H9 (cell line): ENCODE data around the gene ISM2. TPM values are rescaled to one million over a fixed set of nuclear protein-coding genes. Genes with fewer than 3 reads are reported as not detected.

Source experiments
- DNase-seq: peaks from one replicate; pipeline ENCODE4 v3.0.0-alpha.2; 2017
- H2AFZ ChIP-seq: one replicate; pipeline ENCODE4 v1.6.1; 2013; ENCODE audit warnings: mild to moderate bottlenecking, low read length, control low read depth, moderate library complexity
- H2AK5ac ChIP-seq: 2 replicates; pipeline ENCODE4 v1.6.1; 2013; ENCODE audit warnings: low read length, control low read depth, mixed read lengths; ENCODE audit not compliant: insufficient read length
- H2BK120ac ChIP-seq: one replicate; pipeline ENCODE4 v1.6.1; 2013; ENCODE audit warnings: low read depth, mild to moderate bottlenecking, low read length, control low read depth, inconsistent platforms; ENCODE audit not compliant: poor library complexity, severe bottlenecking
- H2BK12ac ChIP-seq: 2 replicates; pipeline ENCODE4 v1.6.1; 2013; ENCODE audit warnings: low read length, control low read depth, mixed read lengths, low read depth; ENCODE audit not compliant: insufficient read length
- H2BK15ac ChIP-seq: 2 replicates; pipeline ENCODE4 v1.6.1; 2013; ENCODE audit warnings: low read depth, low read length, control low read depth
- H2BK20ac ChIP-seq: one replicate; pipeline ENCODE4 v1.6.1; 2013; ENCODE audit warnings: low read depth, mild to moderate bottlenecking, low read length, control low read depth, inconsistent platforms; ENCODE audit not compliant: poor library complexity, severe bottlenecking
- H2BK5ac ChIP-seq: 2 replicates; pipeline ENCODE4 v1.6.1; 2013; ENCODE audit warnings: low read length, control low read depth, mixed read lengths; ENCODE audit not compliant: insufficient read length
- H3K14ac ChIP-seq: 2 replicates; pipeline ENCODE4 v1.6.1; 2013; ENCODE audit warnings: low read length, control low read depth; ENCODE audit not compliant: insufficient read depth
- H3K18ac ChIP-seq: 2 replicates; pipeline ENCODE4 v1.6.1; 2013; ENCODE audit warnings: low read depth, mild to moderate bottlenecking, mixed read lengths, low read length, control low read depth; ENCODE audit not compliant: insufficient read length
- H3K23ac ChIP-seq: 2 replicates; pipeline ENCODE4 v1.6.1; 2013; ENCODE audit warnings: low read length, control low read depth, mixed read lengths, low read depth; ENCODE audit not compliant: insufficient read length
- H3K23me2 ChIP-seq: 2 replicates; pipeline ENCODE4 v1.6.1; 2013; ENCODE audit warnings: low read depth, mild to moderate bottlenecking, mixed read lengths, low read length, control low read depth; ENCODE audit not compliant: insufficient read length, poor library complexity, severe bottlenecking
- H3K27ac ChIP-seq: 2 replicates; pipeline ENCODE4 v1.5.1; 2013; ENCODE audit warnings: low read length, control low read depth, mixed read lengths, low read depth; ENCODE audit not compliant: insufficient read length
- H3K27me3 ChIP-seq: 2 replicates; pipeline ENCODE4 v1.6.1; 2013; ENCODE audit warnings: low read length, control low read depth, inconsistent platforms; ENCODE audit not compliant: insufficient read depth
- H3K4ac ChIP-seq: 2 replicates; pipeline ENCODE4 v1.6.1; 2013; ENCODE audit warnings: low read depth, mild to moderate bottlenecking, control low read depth, inconsistent platforms, low read length, moderate library complexity
- H3K4me1 ChIP-seq: 2 replicates; pipeline ENCODE4 v1.6.1; 2013; ENCODE audit warnings: low read length, control low read depth, inconsistent platforms; ENCODE audit not compliant: insufficient read depth
- H3K4me2 ChIP-seq: 2 replicates; pipeline ENCODE4 v1.6.1; 2013; ENCODE audit warnings: low read length, control low read depth, mixed read lengths; ENCODE audit not compliant: insufficient read length, insufficient read depth
- H3K56ac ChIP-seq: 2 replicates; pipeline ENCODE4 v1.6.1; 2013; ENCODE audit warnings: low read depth, mild to moderate bottlenecking, mixed read lengths, low read length, control low read depth; ENCODE audit not compliant: insufficient read length
- H3K79me1 ChIP-seq: 2 replicates; pipeline ENCODE4 v1.6.1; 2013; ENCODE audit warnings: low read depth, mild to moderate bottlenecking, moderate library complexity, low read length, control low read depth, inconsistent platforms; ENCODE audit not compliant: insufficient read depth, poor library complexity, severe bottlenecking
- H3K79me2 ChIP-seq: 2 replicates; pipeline ENCODE4 v1.6.1; 2013; ENCODE audit warnings: low read length, control low read depth, inconsistent platforms; ENCODE audit not compliant: insufficient read depth
- H3K9ac ChIP-seq: 2 replicates; pipeline ENCODE4 v1.6.1; 2013; ENCODE audit warnings: low read length, control low read depth, mixed read lengths; ENCODE audit not compliant: insufficient read length; ENCODE audit errors: extremely low read depth
- H3K9me3 ChIP-seq: one replicate; pipeline ENCODE4 v1.6.1; 2013; ENCODE audit warnings: low read depth, low read length, inconsistent platforms; ENCODE audit not compliant: control insufficient read depth
- H3T11ph ChIP-seq: one replicate; pipeline ENCODE4 v1.6.1; 2013; ENCODE audit warnings: mild to moderate bottlenecking, low read length, control low read depth, inconsistent platforms
- H4K20me1 ChIP-seq: one replicate; pipeline ENCODE4 v1.6.1; 2013; ENCODE audit not compliant: control insufficient read depth, insufficient read length, insufficient read depth
- H4K5ac ChIP-seq: 2 replicates; pipeline ENCODE4 v1.6.1; 2013; ENCODE audit warnings: low read depth, mild to moderate bottlenecking, mixed read lengths, low read length, control low read depth; ENCODE audit not compliant: insufficient read length
- H4K8ac ChIP-seq: replicated peaks from 2 replicates; pipeline ENCODE4 v1.6.1; 2013; ENCODE audit warnings: low read length, control low read depth, mixed read lengths, low read depth; ENCODE audit not compliant: insufficient read length
- H4K91ac ChIP-seq: 2 replicates; pipeline ENCODE4 v1.6.1; 2013; ENCODE audit warnings: low read depth, mild to moderate bottlenecking, moderate library complexity, mixed read lengths, low read length, control low read depth; ENCODE audit not compliant: insufficient read length
- H3K27ac Mint-ChIP-seq, 3 experiments: 2 replicates in 2 of 3; 3 replicates in 1 of 3; pipeline ENCODE4 v1.8.0; 2020 to 2021; ENCODE audit warnings: mixed read lengths in 3 of 3, mild to moderate bottlenecking in 1 of 3, moderate library complexity in 1 of 3
- H3K27me3 Mint-ChIP-seq: 2 replicates; pipeline ENCODE4 v1.8.0; 2021; ENCODE audit warnings: low read depth, mild to moderate bottlenecking, moderate library complexity, mixed read lengths
- H3K36me3 Mint-ChIP-seq, 3 experiments: 2 replicates in 2 of 3; 3 replicates in 1 of 3; pipeline ENCODE4 v1.8.0; 2020 to 2021; ENCODE audit warnings: low read depth in 3 of 3, mixed read lengths in 3 of 3; ENCODE audit not compliant: insufficient read depth in 1 of 3
- H3K4me1 Mint-ChIP-seq, 2 experiments: 2 replicates each; pipeline ENCODE4 v1.8.0; 2020; ENCODE audit warnings: mixed read lengths in 2 of 2
- H3K4me3 Mint-ChIP-seq, 2 experiments: 2 replicates in 1 of 2; 3 replicates in 1 of 2; pipeline ENCODE4 v1.8.0; 2020 to 2021; ENCODE audit warnings: mild to moderate bottlenecking in 2 of 2, mixed read lengths in 2 of 2, moderate library complexity in 1 of 2
- H3K9me3 Mint-ChIP-seq, 2 experiments: 2 replicates in 1 of 2; 3 replicates in 1 of 2; pipeline ENCODE4 v1.8.0; 2020; ENCODE audit warnings: mild to moderate bottlenecking in 2 of 2, mixed read lengths in 2 of 2, moderate library complexity in 1 of 2
- CTCF ChIP-seq: fragments of 200-600 bp; sonication (generic); conservative IDR thresholded peaks from 3 replicates; pipeline ENCODE4 v1.8.0; 2021; ENCODE audit warnings: antibody characterized with exemption, mild to moderate bottlenecking
- WGBS: extraction: QIAGEN DNeasy Blood & Tissue Kit; methylation state at CpG from one replicate; pipeline ENCODE4 v1.1.7; 2013; ENCODE audit warnings: missing lambda C conversion rate, low lambda C conversion rate, mixed read lengths; ENCODE audit not compliant: insufficient read length; ENCODE audit errors: extremely low coverage; 5-methylcytosine and 5-hydroxymethylcytosine counted together
- total RNA-seq: library from RNA; stranded (reverse); gene quantifications from 2 replicates; pipeline ENCODE4 v1.2.1, GENCODE V29; 2021

Gene ISM2
- total RNA-seq, 1 experiment from 2014 or later: 0.39 TPM

GRCh38 chr14:77491056-77491455 lies 7.6 kb downstream of the ISM2 start:
- H3T11ph ChIP-seq: no peak overlapping the region
- H3K27me3 ChIP-seq: no peaks in the 10 kb centered on the region
- H3K4ac ChIP-seq: no peak overlapping the region
- no peak overlapping the region for H2AK5ac ChIP-seq
- no peak overlapping the region for H4K91ac ChIP-seq
- H3K4me1 ChIP-seq: no peaks in the 10 kb centered on the region
- H3K79me1 ChIP-seq: no peaks in the 10 kb centered on the region
- no peak overlapping the region for H3K23ac ChIP-seq
- H2BK20ac ChIP-seq: no peak overlapping the region
- Mint-ChIP-seq H3K4me3 (no peak overlapping the region), H3K4me1 (peaks cover 0 to 4% of the 10 kb centered on the region in 2 experiments; a peak in 1 of 4 replicates), H3K9me3 (no peaks in the 10 kb centered on the region), H3K27ac (no peak overlapping the region), H3K27me3 (peaks cover 10% of the 10 kb centered on the region), H3K36me3 (no peaks in the 10 kb centered on the region)
- H3K9me3 ChIP-seq: no peaks in the 10 kb centered on the region
- H3K27ac ChIP-seq: no peak overlapping the region
- H4K5ac ChIP-seq: no peak overlapping the region
- WGBS: no CpG with 5 or more reads among the region's 5 CpGs
- no peaks in the 10 kb centered on the region for H3K23me2 ChIP-seq
- no peak overlapping the region for H3K9ac ChIP-seq
- no peak overlapping the region for H4K8ac ChIP-seq
- no peak for TF ChIP-seq CTCF
- H2BK120ac ChIP-seq: no peak overlapping the region
- H3K14ac ChIP-seq: peak overlapping the region; percentile 29; the same call in 1 of the 2 replicates
- H2BK12ac ChIP-seq: no peak overlapping the region
- no peak for DNase-seq
- no peaks in the 10 kb centered on the region for H4K20me1 ChIP-seq
- H3K4me2 ChIP-seq: no peak overlapping the region
- H3K56ac ChIP-seq: no peak overlapping the region
- no peak overlapping the region for H2BK5ac ChIP-seq
- no peak overlapping the region for H2BK15ac ChIP-seq
- H2AFZ ChIP-seq: no peak overlapping the region
- H3K79me2 ChIP-seq: no peaks in the 10 kb centered on the region
- H3K18ac ChIP-seq: no peak overlapping the region
